Activated CD8-positive, alpha-beta T cell treated with anti-CD3 and anti-CD28 coated beads, Interleukin-2, amount 10 ng/mL, durations not matched to agents 7 days and 5 days (primary cell): ENCODE data around the gene ZFP69. TPM values are rescaled to one million over a fixed set of nuclear protein-coding genes. Genes with fewer than 3 reads are reported as not detected.
A peak's percentile ranks its signal among the peaks of the same experiment; 100 is the strongest.

Source experiments
- ATAC-seq: fragments of 150-1000 bp; cut with Tn5 transposase; one replicate; pipeline ENCODE4 v1.10.0; 2021; ENCODE audit warnings: moderate library complexity
- CTCF ChIA-PET: fragments of 350-600 bp; sonication (Branson Sonifier 250); formaldehyde crosslinking; loops from one replicate; lab custom pipeline; 2021; ENCODE audit warnings: antibody characterized with exemption; lab: Charles Lee
- POLR2A ChIA-PET: fragments of 350-600 bp; sonication (Branson Sonifier 250); formaldehyde crosslinking; loops from one replicate; lab custom pipeline; 2021; ENCODE audit warnings: antibody characterized with exemption; lab: Charles Lee
- DNase-seq: peaks from one replicate; pipeline ENCODE4 v3.0.0-alpha.2; 2020
- H3K27ac Mint-ChIP-seq: one replicate; pipeline ENCODE4 v1.8.0; 2021; ENCODE audit warnings: mild to moderate bottlenecking, mixed read lengths
- H3K27me3 Mint-ChIP-seq: one replicate; pipeline ENCODE4 v1.8.0; 2021; ENCODE audit warnings: low read depth, mixed read lengths
- H3K36me3 Mint-ChIP-seq: one replicate; pipeline ENCODE4 v1.8.0; 2021; ENCODE audit warnings: low read depth, mixed read lengths
- H3K4me1 Mint-ChIP-seq: one replicate; pipeline ENCODE4 v1.8.0; 2021; ENCODE audit warnings: low read depth, mixed read lengths
- H3K4me3 Mint-ChIP-seq: one replicate; pipeline ENCODE4 v1.8.0; 2021; ENCODE audit warnings: mild to moderate bottlenecking, mixed read lengths
- H3K9me3 Mint-ChIP-seq: one replicate; pipeline ENCODE4 v1.8.0; 2022; ENCODE audit warnings: mixed read lengths; ENCODE audit not compliant: insufficient read depth
- total RNA-seq, 2 experiments: library from RNA; stranded (reverse); gene quantifications; one replicate each; pipeline ENCODE4 v1.2.3, GENCODE V29; 2021

Gene ZFP69
- 1 to 10 TPM; 2.2 to 2.7 TPM for total RNA-seq

DNA sequence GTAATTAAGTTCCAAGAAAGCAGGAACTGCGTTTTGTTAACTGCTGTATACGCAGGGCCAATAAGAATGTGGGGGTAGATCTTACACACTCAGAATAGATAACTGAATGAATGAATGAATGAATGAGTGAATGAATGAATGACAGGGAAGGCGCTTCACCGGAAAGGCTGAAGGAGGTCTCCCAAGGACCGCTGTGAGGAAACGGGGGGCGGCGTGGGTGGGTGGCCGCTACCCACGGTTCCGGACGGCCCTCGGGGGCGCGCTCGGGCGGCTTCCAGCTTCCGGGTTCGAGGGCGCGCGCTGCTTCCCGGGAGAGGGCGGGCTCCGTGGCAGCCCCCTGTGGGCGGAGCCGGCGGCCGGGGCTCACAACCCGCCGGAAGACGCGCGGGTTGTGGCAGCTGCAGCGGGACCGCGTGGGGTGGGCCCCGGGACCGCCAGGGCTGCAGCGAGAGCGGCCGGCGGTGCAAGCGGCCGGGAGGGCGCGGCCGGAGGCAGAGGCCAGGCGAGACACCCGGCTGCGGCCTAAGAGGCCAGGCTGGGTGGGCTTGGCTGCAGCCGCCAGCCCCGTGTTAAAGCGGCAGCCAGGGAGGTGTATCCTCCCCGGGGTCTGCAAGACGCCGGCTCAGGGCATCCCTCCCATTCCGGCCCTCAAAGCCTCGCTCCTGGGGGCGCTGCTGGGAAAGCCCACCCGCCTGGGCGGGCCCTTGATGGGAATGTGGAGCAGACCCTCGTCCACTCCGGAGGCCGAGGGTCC is at the start of gene ZFP69:
Gene ZFP69, plus strand, starts transcription at position 367 of the 754 bp plus-strand sequence. CDS start 2,072 bp downstream, outside the sequence.
- Mint-ChIP-seq H3K27ac (peak within 1 kb of the TSS; percentile 81), H3K36me3 (peaks cover 42% of the 10 kb centered on the region), H3K27me3 (no peaks in the 10 kb centered on the region), H3K9me3 (peaks cover 32% of the 10 kb centered on the region), H3K4me3 (peak within 1 kb of the TSS; percentile 76), H3K4me1 (peaks cover 20% of the 10 kb centered on the region)
- ChIA-PET CTCF (interaction anchor here (1.3 to 1.8 kb wide), 2 partner anchors 10 to 13 kb away, joined by 3 to 4 read pairs; no protein-coding TSS in a partner anchor), POLR2A (interaction anchor here (2.3 kb wide), 1 partner anchor 32 kb away, joined by 15 read pairs; the partner anchor contains the start of gene EXO5)
- DNase-seq (peak; percentile 80), ATAC-seq (peak; percentile 92)

DNA sequence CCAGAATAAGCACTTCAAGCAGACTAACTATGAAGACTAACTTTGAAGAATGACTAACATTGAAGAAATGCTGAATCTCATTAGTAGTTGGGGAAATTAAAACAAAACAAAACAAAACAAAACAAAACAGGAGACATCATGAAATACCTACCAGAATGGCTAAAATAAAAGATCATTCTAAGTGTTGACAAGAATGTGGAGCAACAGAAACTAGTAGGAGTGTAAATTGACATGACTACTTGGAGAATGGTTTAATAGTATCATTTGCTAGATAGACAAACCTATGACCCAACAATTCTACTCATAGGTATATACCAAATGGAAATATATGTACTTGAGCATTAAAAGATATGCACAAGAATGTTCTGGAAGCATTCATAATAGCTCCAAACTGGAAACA is 45.7 kb upstream of the ZFP69 start:
- POLR2A ChIA-PET = no interaction called here
- Mint-ChIP-seq H3K4me1 (no peaks in the 10 kb centered on the region), H3K36me3 (peaks cover 12% of the 10 kb centered on the region), H3K27ac (no peak overlapping the region), H3K9me3 (no peaks in the 10 kb centered on the region), H3K27me3 (no peaks in the 10 kb centered on the region), H3K4me3 (no peak overlapping the region)
- DNase-seq (no peak), ATAC-seq (no peak)
- CTCF ChIA-PET = interaction anchor here (1.4 kb wide), 1 partner anchor 93 kb away, joined by 3 read pairs; no protein-coding TSS in a partner anchor

DNA sequence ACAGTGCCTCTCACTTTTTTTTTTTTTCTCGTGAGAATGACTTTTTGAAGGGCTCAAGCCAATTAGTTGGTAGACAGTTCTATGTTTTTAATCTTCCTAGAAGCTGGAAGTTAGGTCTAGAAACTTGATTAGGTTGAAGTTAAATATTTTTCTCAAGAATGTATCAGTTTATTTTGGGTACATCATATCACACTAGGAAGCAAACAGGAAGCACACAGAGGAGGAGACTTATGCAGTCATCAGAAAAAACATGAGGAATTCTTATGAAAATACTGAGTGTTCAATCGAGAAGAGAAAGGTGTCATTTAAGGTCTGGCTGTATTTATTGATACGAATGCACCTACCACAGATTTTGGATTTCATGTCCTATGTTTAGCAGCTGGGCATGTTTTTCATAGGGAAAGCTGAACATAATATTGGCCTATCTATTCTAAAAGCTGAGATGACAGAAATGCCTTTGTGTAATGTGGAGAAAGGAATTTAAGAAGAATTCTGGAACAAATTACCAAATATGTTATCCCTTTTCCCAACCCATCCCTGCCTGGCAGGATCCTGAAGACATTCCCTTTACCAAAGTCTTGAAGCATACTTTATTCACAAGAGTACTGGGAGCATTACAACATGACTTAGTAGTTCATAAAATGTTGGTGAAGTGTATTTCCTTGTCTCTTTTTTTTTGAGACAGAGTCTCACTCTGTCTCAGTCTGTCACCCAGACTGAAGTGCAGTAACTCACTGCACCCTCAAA is 44.3 kb upstream of the ZFP69 start:
- POLR2A ChIA-PET = no interaction called here
- Mint-ChIP-seq H3K4me1 (no peaks in the 10 kb centered on the region), H3K9me3 (no peaks in the 10 kb centered on the region), H3K4me3 (no peak overlapping the region), H3K27ac (no peak overlapping the region), H3K27me3 (no peaks in the 10 kb centered on the region), H3K36me3 (peaks cover 7% of the 10 kb centered on the region)
- CTCF ChIA-PET = interaction anchor here (0.7 to 1.1 kb wide), 2 partner anchors 21 to 100 kb away, joined by 3 to 5 read pairs; no protein-coding TSS in a partner anchor
- DNase-seq = no peak
- ATAC-seq = no peak

DNA sequence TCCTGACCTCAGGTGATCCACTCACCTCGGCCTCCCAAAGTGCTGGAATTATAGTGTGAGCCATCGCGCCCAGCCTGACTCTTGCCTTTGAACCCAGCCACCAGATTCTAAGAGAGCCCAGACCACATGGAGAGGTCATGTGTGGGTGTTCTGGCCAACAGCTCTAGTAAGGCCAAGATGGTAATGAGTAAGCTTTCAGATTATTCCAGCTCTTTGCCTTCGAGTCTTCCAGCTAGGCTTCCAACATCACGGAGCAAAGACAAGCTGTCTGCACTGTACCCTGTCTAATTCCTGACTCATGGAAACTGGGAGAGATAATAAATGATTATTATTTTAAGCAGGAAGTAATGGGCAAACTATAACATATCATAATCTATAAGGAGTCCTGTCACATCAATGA is 41.6 kb upstream of the ZFP69 start:
- Mint-ChIP-seq H3K27me3 (no peaks in the 10 kb centered on the region), H3K36me3 (peaks cover 12% of the 10 kb centered on the region), H3K27ac (no peak overlapping the region), H3K4me3 (no peak overlapping the region), H3K4me1 (no peaks in the 10 kb centered on the region), H3K9me3 (no peaks in the 10 kb centered on the region)
- ATAC-seq (no peak), DNase-seq (no peak)
- ChIA-PET CTCF (interaction anchor here (1.0 to 1.1 kb wide), 2 partner anchors 10 to 292 kb away, joined by 3 read pairs; no protein-coding TSS in a partner anchor), POLR2A (no interaction called here)

DNA sequence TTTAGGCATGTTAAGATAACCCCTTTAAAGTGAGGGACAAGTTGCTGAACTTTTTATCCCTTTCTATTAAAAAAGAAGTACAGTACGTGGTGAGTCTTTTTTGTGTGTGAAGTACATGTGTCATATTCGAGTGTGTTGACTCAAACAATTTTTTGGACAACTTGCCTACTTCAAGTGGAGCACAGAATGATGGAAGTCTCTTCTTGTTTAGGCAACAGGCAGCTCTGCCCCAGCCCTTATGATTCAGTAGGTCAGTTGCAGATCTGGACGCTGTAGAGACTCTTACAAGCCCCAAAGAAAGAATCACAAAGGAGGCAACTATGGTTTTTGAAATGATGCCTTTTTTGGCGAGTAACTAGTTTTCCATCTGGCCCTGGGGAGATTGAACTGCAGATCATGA is 41.2 kb upstream of the ZFP69 start:
- ChIA-PET CTCF (interaction anchor here (1.0 kb wide), 1 partner anchor 292 kb away, joined by 3 read pairs; no protein-coding TSS in a partner anchor), POLR2A (no interaction called here)
- Mint-ChIP-seq H3K9me3 (no peaks in the 10 kb centered on the region), H3K27ac (no peak overlapping the region), H3K4me3 (no peak overlapping the region), H3K36me3 (peaks cover 11% of the 10 kb centered on the region), H3K27me3 (no peaks in the 10 kb centered on the region), H3K4me1 (no peaks in the 10 kb centered on the region)
- ATAC-seq (no peak), DNase-seq (no peak)

DNA sequence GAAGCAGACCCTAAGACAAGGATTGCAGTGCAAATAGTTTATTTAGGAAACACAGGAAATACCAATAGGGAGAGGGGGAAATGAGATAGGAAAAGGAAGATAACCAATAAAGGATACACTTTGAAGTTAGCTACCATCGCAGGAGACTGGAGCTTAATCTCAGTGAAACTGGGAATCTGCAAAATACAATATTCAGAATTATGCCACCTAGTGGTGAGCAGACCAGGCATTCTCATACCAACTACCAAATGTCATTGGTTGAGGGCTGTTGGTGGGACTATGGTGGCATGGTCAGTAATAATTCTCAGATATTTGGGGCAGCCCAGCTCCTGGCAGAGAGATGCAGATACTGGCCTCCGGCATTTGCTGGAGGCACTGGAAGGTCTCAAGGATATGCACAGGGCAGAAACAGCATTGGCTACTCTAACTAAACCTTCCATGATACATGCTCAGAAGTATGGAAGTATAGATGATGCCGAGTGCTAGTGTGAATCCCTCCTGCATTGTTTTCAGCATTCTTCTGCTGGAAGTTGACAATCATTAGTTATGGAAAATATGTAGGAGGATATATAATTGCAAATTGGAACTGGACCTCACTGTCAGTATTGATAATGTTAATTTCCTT is 38.6 kb upstream of the ZFP69 start:
- POLR2A ChIA-PET = no interaction called here
- CTCF ChIA-PET = interaction anchor here (0.6 to 2.3 kb wide), 17 partner anchors 10 to 295 kb away, joined by 3 to 11 read pairs (median 4); partner anchors contain the start of genes COL9A2, EXO5, ZFP69B and ZNF684
- Mint-ChIP-seq H3K9me3 (peaks cover under 1% of the 10 kb centered on the region), H3K27me3 (no peaks in the 10 kb centered on the region), H3K36me3 (peaks cover 6% of the 10 kb centered on the region), H3K4me3 (no peak overlapping the region), H3K27ac (no peak overlapping the region), H3K4me1 (no peaks in the 10 kb centered on the region)
- DNase-seq (peak; percentile 27), ATAC-seq (peak; percentile 47)

DNA sequence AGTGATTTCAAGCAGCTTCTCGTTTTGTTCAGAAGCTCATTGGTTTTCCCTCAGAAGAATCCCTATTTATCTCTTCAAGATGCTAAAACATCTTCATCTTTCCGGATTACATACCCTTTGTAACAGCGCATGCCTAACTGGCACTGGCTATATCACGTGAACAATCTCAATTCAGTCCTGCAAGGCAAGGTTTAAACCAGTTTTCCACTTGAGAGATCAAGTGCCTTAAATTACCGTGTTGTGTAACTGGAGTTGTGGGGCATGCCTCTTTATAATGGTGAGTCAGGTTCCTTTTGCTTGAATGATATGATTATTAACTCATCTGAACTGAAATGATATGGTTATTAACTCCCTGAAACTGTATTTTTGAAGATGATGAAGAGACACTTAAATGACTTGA is 37.8 kb upstream of the ZFP69 start:
- H3K27ac Mint-ChIP-seq = no peak overlapping the region
- ATAC-seq (no peak), DNase-seq (no peak)
- H3K27me3 Mint-ChIP-seq = no peaks in the 10 kb centered on the region
- CTCF ChIA-PET = interaction anchor here (0.6 to 2.3 kb wide), 8 partner anchors 9 to 295 kb away, joined by 3 to 11 read pairs (median 4); no protein-coding TSS in a partner anchor
- peaks cover 7% of the 10 kb centered on the region for H3K9me3 Mint-ChIP-seq
- peaks cover 9% of the 10 kb centered on the region for H3K36me3 Mint-ChIP-seq
- no peaks in the 10 kb centered on the region for H3K4me1 Mint-ChIP-seq
- POLR2A ChIA-PET = no interaction called here
- H3K4me3 Mint-ChIP-seq = no peak overlapping the region

DNA sequence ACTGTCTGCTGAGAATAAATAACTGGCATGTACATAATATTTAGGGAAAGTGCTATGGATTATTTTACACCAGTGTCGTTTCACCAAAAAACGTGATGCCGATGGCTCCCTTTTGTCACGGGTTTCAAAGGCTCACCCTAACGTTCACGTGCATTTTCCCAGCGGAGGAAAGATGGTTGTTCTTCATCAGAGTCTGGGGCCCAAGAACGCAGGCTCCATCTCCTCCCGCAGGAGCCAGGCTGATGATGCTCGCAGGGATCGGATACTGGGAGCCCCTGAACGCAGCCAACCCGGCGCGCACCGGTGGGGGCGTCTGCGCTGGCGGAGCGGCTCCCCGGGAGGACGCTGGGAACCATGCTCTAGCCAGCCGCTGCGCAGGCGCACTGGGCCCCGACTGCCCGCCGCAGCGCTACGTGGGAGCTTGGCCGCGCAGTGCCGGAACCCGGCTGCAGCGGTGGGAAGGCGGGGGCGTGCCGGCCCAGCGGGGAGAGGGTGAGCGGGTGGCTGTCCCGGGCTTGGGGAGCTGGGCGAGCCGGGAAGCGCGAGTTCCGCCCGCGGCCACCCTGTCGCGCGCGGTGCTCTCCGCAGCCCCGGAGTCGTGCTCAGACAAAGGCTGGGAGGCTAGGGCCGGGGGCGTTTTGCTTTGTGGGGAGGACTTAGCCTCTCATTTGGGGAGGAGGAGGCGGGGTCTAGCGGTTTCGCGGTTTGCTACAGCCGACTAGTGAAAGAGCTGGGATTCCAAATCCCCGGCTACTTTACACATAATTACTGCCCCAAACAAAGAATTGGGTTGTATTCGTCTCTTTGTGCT is 27.2 kb upstream of the ZFP69 start, which contains the start of gene ZFP69B:
Gene ZFP69B, plus strand, starts transcription at position 793 of the 811 bp plus-strand sequence. CDS start 486 bp downstream, outside the sequence.
- Mint-ChIP-seq H3K27me3 (no peaks in the 10 kb centered on the region), H3K36me3 (peaks cover 60% of the 10 kb centered on the region)
- POLR2A ChIA-PET = interaction anchor here (0.6 to 1.3 kb wide), 7 partner anchors 12 to 91 kb away, joined by 3 to 5 read pairs (median 4); partner anchors contain the start of gene ZNF684

DNA sequence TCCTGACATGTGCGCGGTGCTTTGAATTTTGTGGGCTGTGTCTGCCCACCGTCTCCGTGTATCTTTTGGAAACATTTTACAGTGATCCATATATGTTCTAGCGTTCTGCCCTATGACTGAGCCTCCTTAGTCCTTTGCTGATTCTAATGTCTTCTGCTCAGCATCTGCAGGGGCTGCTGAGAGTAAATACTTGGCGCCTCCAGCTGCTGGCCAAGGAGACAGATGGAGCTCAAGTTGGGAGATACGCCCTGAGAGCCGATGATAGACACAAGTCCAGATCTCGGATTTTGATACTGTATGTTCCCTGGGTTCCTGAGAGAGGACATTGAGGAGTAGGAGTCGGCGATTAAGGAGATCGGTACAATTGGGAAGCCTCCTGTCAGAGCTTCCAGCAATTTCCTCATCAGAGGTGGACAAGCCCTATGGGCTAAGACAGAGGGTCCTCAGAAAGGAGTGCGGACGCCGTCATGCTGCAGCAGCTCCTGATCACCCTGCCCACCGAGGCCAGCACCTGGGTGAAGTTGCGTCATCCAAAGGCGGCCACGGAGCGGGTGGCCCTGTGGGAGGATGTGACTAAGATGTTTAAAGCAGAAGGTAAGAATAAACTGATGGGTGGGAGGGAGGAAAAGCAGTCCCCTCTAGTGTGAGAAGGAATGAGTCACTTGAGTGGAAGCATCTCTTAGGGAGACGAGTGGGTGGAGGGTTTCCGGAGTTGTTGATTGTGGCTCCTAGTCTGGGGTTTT is 26.4 kb upstream of the ZFP69 start:
- Mint-ChIP-seq H3K4me3 (peak overlapping the region; percentile 88), H3K9me3 (peaks cover 40% of the 10 kb centered on the region), H3K4me1 (peaks cover 29% of the 10 kb centered on the region), H3K27ac (peak overlapping the region; percentile 82), H3K36me3 (peaks cover 61% of the 10 kb centered on the region), H3K27me3 (no peaks in the 10 kb centered on the region)
- ATAC-seq = peak; percentile 64
- ChIA-PET CTCF (interaction anchor here (1.0 to 2.1 kb wide), 9 partner anchors 13 to 307 kb away, joined by 3 to 5 read pairs (median 4); no protein-coding TSS in a partner anchor), POLR2A (interaction anchor here (0.6 to 1.3 kb wide), 8 partner anchors 11 to 90 kb away, joined by 3 to 5 read pairs (median 4); partner anchors contain the start of gene ZNF684)
- DNase-seq = peak; percentile 78

More for the DNA sequence above, 27.2 kb upstream of the ZFP69 start, which contains the start of gene ZFP69B:
- Mint-ChIP-seq H3K4me1 (peaks cover 29% of the 10 kb centered on the region), H3K9me3 (peaks cover 40% of the 10 kb centered on the region), H3K4me3 (peak within 1 kb of the TSS; percentile 88), H3K27ac (peak within 1 kb of the TSS; percentile 82)
- CTCF ChIA-PET = interaction anchor here (1.0 to 2.1 kb wide), 8 partner anchors 12 to 306 kb away, joined by 3 to 5 read pairs (median 4); no protein-coding TSS in a partner anchor
- DNase-seq = peak; percentile 90
- ATAC-seq = peak; percentile 93

DNA sequence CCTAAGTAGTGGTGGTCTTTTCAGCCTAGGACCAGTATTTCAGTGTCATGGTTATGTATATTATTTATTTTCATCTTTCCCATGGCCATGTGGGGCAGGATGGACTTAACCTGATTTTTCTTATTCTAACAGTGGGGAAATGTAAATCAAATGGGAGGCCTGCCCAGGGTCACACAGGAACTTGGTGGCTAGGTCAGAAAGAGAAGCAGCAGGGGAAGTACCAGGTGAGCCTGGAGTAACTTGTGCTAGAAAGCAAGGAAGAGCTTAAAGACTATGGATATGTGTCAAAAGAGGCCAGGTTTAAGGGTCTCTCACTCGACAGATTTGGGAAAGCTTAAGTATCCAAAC is 25.9 kb upstream of the ZFP69 start:
- Mint-ChIP-seq H3K4me3 (peak overlapping the region; percentile 88), H3K27me3 (no peaks in the 10 kb centered on the region), H3K36me3 (peaks cover 63% of the 10 kb centered on the region), H3K27ac (peak overlapping the region; percentile 82), H3K9me3 (peaks cover 39% of the 10 kb centered on the region), H3K4me1 (peaks cover 29% of the 10 kb centered on the region)
- no peak for DNase-seq
- POLR2A ChIA-PET = interaction anchor here (0.6 to 1.3 kb wide), 2 partner anchors 10 to 60 kb away, joined by 3 to 4 read pairs; no protein-coding TSS in a partner anchor
- CTCF ChIA-PET = interaction anchor here (1.1 to 2.1 kb wide), 5 partner anchors 13 to 136 kb away, joined by 3 to 5 read pairs (median 4); no protein-coding TSS in a partner anchor
- no peak for ATAC-seq
